GM18861 (cell line): Measurements from ENCODE around the gene PRPF6.
A peak's percentile ranks its signal among the peaks of the same experiment; 100 is the strongest.

Experiments
- ATAC-seq: cut with Tn5 transposase; IDR thresholded peaks from one replicate; pipeline ENCODE4 v1.9.1; 2021; ENCODE audit not compliant: unreplicated experiment

The PRPF6 gene

GRCh38 chr20:63945031-63945658 lies 35.8 kb upstream of the PRPF6 start:
- no peak for ATAC-seq

- no peak for ATAC-seq
Observed at GRCh38 chr20:63945921-63946920, 34.7 kb upstream of the PRPF6 start.

- no peak for ATAC-seq
Observed at GRCh38 chr20:63946986-63947637, 33.8 kb upstream of the PRPF6 start.

GRCh38 chr20:63947638-63948456 lies 33.1 kb upstream of the PRPF6 start:
- no peak for ATAC-seq

GRCh38 chr20:63950701-63951397 lies 30.1 kb upstream of the PRPF6 start:
- ATAC-seq, result no peak

GRCh38 chr20:63951398-63952209 lies 29.3 kb upstream of the PRPF6 start:
- ATAC-seq, result no peak

- no peak for ATAC-seq
Observed at GRCh38 chr20:63952210-63952535, 28.8 kb upstream of the PRPF6 start.

- ATAC-seq, result no peak
Observed at GRCh38 chr20:63952769-63953168, 28.2 kb upstream of the PRPF6 start.

- no peak for ATAC-seq
Observed at GRCh38 chr20:63953764-63954429, 27.0 kb upstream of the PRPF6 start.

- ATAC-seq, result peak; percentile 13
Observed at GRCh38 chr20:63955281-63955826, 25.6 kb upstream of the PRPF6 start.

- ATAC-seq, result peak; percentile 61
Observed at GRCh38 chr20:63955827-63956663, 24.9 kb upstream of the PRPF6 start, which contains the start of gene UCKL1. Gene UCKL1 (minus strand): TSS chr20:63956416. CDS start chr20:63956372, 44 bp downstream.

- no peak for ATAC-seq
Observed at GRCh38 chr20:63956664-63957003, 24.3 kb upstream of the PRPF6 start.

GRCh38 chr20:63957004-63957689 lies 23.8 kb upstream of the PRPF6 start:
- peak; percentile 17 for ATAC-seq

GRCh38 chr20:63957690-63958441 lies 23.1 kb upstream of the PRPF6 start:
- no peak for ATAC-seq

- no peak for ATAC-seq
Observed at GRCh38 chr20:63958471-63958870, 22.5 kb upstream of the PRPF6 start.

GRCh38 chr20:63958964-63959698 lies 21.8 kb upstream of the PRPF6 start:
- ATAC-seq, result no peak
